CD14-positive monocyte (primary cell): Measurements from ENCODE around the gene CD28. TPM values are rescaled to one million over a fixed set of nuclear protein-coding genes. Genes with fewer than 3 reads are reported as not detected.

ENCODE experiments used
- DNase-seq, 3 donors: peaks; one replicate each; pipeline ENCODE4 v3.0.0-alpha.2; 2011 to 2022
- H2AFZ ChIP-seq: 2 replicates; pipeline ENCODE4 v1.6.0; 2012; ENCODE audit warnings: mild to moderate bottlenecking, low read depth, low read length, inconsistent platforms; ENCODE audit not compliant: insufficient read depth, poor library complexity, severe bottlenecking
- H3K27ac ChIP-seq, 2 donors: 1 replicate in 1 of 2; 2 replicates in 1 of 2; pipeline ENCODE4 v1.5.1; 2012 to 2013; ENCODE audit warnings: low read length in 2 of 2, control low read depth in 1 of 2, inconsistent platforms in 1 of 2, low read depth in 1 of 2, mild to moderate bottlenecking in 1 of 2
- H3K27me3 ChIP-seq, 2 donors: one replicate each; pipeline versions ENCODE4 v1.6.0 to v1.6.1; 2011 to 2013; ENCODE audit warnings: low read length in 2 of 2; ENCODE audit not compliant: control insufficient read depth in 2 of 2, insufficient read depth in 2 of 2
- H3K36me3 ChIP-seq, 2 donors: replicated peaks in 1 of 2; 1 replicate in 1 of 2; 2 replicates in 1 of 2; pipeline versions ENCODE4 v1.5.1 to v1.6.1; 2012 to 2013; ENCODE audit warnings: low read length in 2 of 2, control low read depth in 1 of 2, inconsistent platforms in 1 of 2, mild to moderate bottlenecking in 1 of 2; ENCODE audit not compliant: insufficient read depth in 2 of 2, control insufficient read depth in 1 of 2
- H3K4me1 ChIP-seq, 2 donors: 1 replicate in 1 of 2; 2 replicates in 1 of 2; pipeline versions ENCODE4 v1.5.1 to v1.6.1; 2012 to 2013; ENCODE audit warnings: low read length in 2 of 2, control low read depth in 1 of 2, inconsistent platforms in 1 of 2, mild to moderate bottlenecking in 1 of 2, moderate library complexity in 1 of 2; ENCODE audit not compliant: insufficient read depth in 2 of 2, control insufficient read depth in 1 of 2
- H3K4me2 ChIP-seq: replicated peaks from 2 replicates; pipeline ENCODE3; 2012; ENCODE audit warnings: low read length, moderate library complexity, mild to moderate bottlenecking; ENCODE audit not compliant: poor library complexity, severe bottlenecking; ENCODE audit errors: extremely low read depth
- H3K4me3 ChIP-seq, 3 experiments: fragments of 200-600 bp in 1 of 3; sonication (generic) in 1 of 3; replicated peaks in 1 of 3; 1 replicate in 2 of 3; 2 replicates in 1 of 3; pipeline ENCODE4 v1.5.1; 2011 to 2013; ENCODE audit warnings: low read length in 3 of 3, mild to moderate bottlenecking in 3 of 3, control low read depth in 2 of 3, low read depth in 2 of 3, inconsistent platforms in 1 of 3, moderate library complexity in 1 of 3
- H3K79me2 ChIP-seq: 2 replicates; pipeline ENCODE4 v1.6.0; 2012; ENCODE audit warnings: mild to moderate bottlenecking, control low read depth, inconsistent platforms, low read length, moderate library complexity; ENCODE audit not compliant: insufficient read depth
- H3K9ac ChIP-seq: 2 replicates; pipeline ENCODE4 v1.6.0; 2017; ENCODE audit warnings: low read length, mild to moderate bottlenecking; ENCODE audit not compliant: insufficient read depth, poor library complexity, severe bottlenecking
- H3K9me3 ChIP-seq, 2 donors: replicated peaks in 1 of 2; 1 replicate in 1 of 2; 2 replicates in 1 of 2; pipeline versions ENCODE4 v1.5.1 to v1.6.1; 2012 to 2013; ENCODE audit warnings: low read length in 2 of 2, control low read depth in 1 of 2; ENCODE audit not compliant: control insufficient read depth in 1 of 2, insufficient read depth in 1 of 2
- H4K20me1 ChIP-seq: 2 replicates; pipeline ENCODE4 v1.6.0; 2012; ENCODE audit warnings: mild to moderate bottlenecking, low read length, control low read depth, moderate library complexity; ENCODE audit not compliant: insufficient read depth
- H3K27ac Mint-ChIP-seq, 7 donors: one replicate each; pipeline ENCODE4 v1.8.0; 2020; ENCODE audit warnings: mild to moderate bottlenecking in 7 of 7, mixed read lengths in 7 of 7, moderate library complexity in 6 of 7, inconsistent platforms in 2 of 7
- H3K27me3 Mint-ChIP-seq, 3 donors: one replicate each; pipeline ENCODE4 v1.8.0; 2021 to 2022; ENCODE audit warnings: low read depth in 3 of 3, mild to moderate bottlenecking in 3 of 3, mixed read lengths in 3 of 3, moderate library complexity in 3 of 3, inconsistent platforms in 1 of 3
- H3K36me3 Mint-ChIP-seq, 2 donors: one replicate each; pipeline ENCODE4 v1.8.0; 2020; ENCODE audit warnings: mixed read lengths in 2 of 2, inconsistent platforms in 1 of 2, mild to moderate bottlenecking in 1 of 2
- H3K4me1 Mint-ChIP-seq: one replicate; pipeline ENCODE4 v1.8.0; 2020; ENCODE audit warnings: mild to moderate bottlenecking, mixed read lengths
- H3K4me3 Mint-ChIP-seq, 2 donors: one replicate each; pipeline ENCODE4 v1.8.0; 2020; ENCODE audit warnings: mild to moderate bottlenecking in 2 of 2, mixed read lengths in 2 of 2, moderate library complexity in 1 of 2
- H3K9me3 Mint-ChIP-seq, 7 donors: one replicate each; pipeline ENCODE4 v1.8.0; 2020 to 2022; ENCODE audit warnings: mixed read lengths in 7 of 7, mild to moderate bottlenecking in 6 of 7, moderate library complexity in 6 of 7, inconsistent platforms in 2 of 7
- CTCF ChIP-seq: fragments of 200-600 bp; IDR thresholded peaks from one replicate; pipeline ENCODE4 v1.8.0; 2022; ENCODE audit warnings: antibody characterized with exemption, mild to moderate bottlenecking
- WGBS: methylation state at CpG from one replicate; pipeline ENCODE4 v1.1.5; 2013; ENCODE audit warnings: missing lambda C conversion rate; ENCODE audit not compliant: insufficient coverage; 5-methylcytosine and 5-hydroxymethylcytosine counted together
- intact Hi-C, 2 donors: fragments of 100-400 bp; cut with micrococcal nuclease; formaldehyde crosslinking; loops; one replicate each; pipeline versions ENCODE4 v1.15.0 to v1.15.1; 2023
- polyA plus RNA-seq, 3 donors: library from polyadenylated mRNA; depleted of rRNA in 1 of 3; unstranded in 2 of 3; stranded (reverse) in 1 of 3; fragments of 300-500 nt in 2 of 3; fragments of >200 nt in 1 of 3; fragmentation: Illumina TruSeq in 2 of 3; gene quantifications; 1 replicate in 2 of 3; 2 replicates in 1 of 3; pipeline ENCODE4 v1.2.3, GENCODE V29; 2012 to 2021

The CD28 gene
- polyA plus RNA-seq, 3 donors: 0.09 to 0.21 TPM; not detected in 1

- intact Hi-C loops: no loop called here
- no peak overlapping the region for H2AFZ ChIP-seq
- DNase-seq: no peak
- H3K4me1 ChIP-seq: no peaks in the 10 kb centered on the region
- Mint-ChIP-seq H3K27ac (no peak overlapping the region), H3K9me3 (peaks cover 0 to 4% (median 1%) of the 10 kb centered on the region in 7 donors), H3K27me3 (peaks cover 0 to 1% (median 1%) of the 10 kb centered on the region in 3 donors), H3K36me3 (no peaks in the 10 kb centered on the region), H3K4me3 (no peak overlapping the region), H3K4me1 (peaks cover 1% of the 10 kb centered on the region)
- no peak overlapping the region for H3K4me2 ChIP-seq
- H3K27ac ChIP-seq: no peak overlapping the region
- H3K4me3 ChIP-seq: no peak overlapping the region
- H4K20me1 ChIP-seq: no peaks in the 10 kb centered on the region
- H3K36me3 ChIP-seq: no peaks in the 10 kb centered on the region
- no peak overlapping the region for H3K9ac ChIP-seq
- no peaks in the 10 kb centered on the region for H3K27me3 ChIP-seq
- no CpG with 5 or more reads among the region's 1 CpG for WGBS
- H3K9me3 ChIP-seq: no peaks in the 10 kb centered on the region
- no peak for TF ChIP-seq CTCF
- H3K79me2 ChIP-seq: no peaks in the 10 kb centered on the region
These were observed 35.1 kb downstream of the CD28 start for GRCh38 chr2:203741566-203741965.

GRCh38 chr2:203743441-203743981 is 37.1 kb downstream of the CD28 start:
- H3K27ac Mint-ChIP-seq: no peak overlapping the region
- H3K4me1 ChIP-seq: no peaks in the 10 kb centered on the region

More at GRCh38 chr2:203743441-203743981, 37.1 kb downstream of the CD28 start:
- 94% methylated on average over 2 of the region's 2 CpGs for WGBS
- Mint-ChIP-seq H3K36me3 (no peaks in the 10 kb centered on the region), H3K9me3 (peaks cover 0 to 4% (median 1%) of the 10 kb centered on the region in 7 donors), H3K27me3 (peaks cover 0 to 1% (median 1%) of the 10 kb centered on the region in 3 donors), H3K4me3 (no peak overlapping the region), H3K4me1 (peaks cover 1% of the 10 kb centered on the region)
- no peaks in the 10 kb centered on the region for H3K36me3 ChIP-seq
- TF ChIP-seq CTCF: no peak
- intact Hi-C loops: no loop called here
- H2AFZ ChIP-seq: no peak overlapping the region
- DNase-seq: no peak
- H3K9ac ChIP-seq: no peak overlapping the region
- H4K20me1 ChIP-seq: no peaks in the 10 kb centered on the region
- H3K79me2 ChIP-seq: no peaks in the 10 kb centered on the region
- H3K4me2 ChIP-seq: no peak overlapping the region
- H3K27ac ChIP-seq: no peak overlapping the region
- no peaks in the 10 kb centered on the region for H3K27me3 ChIP-seq
- H3K4me3 ChIP-seq: no peak overlapping the region
- H3K9me3 ChIP-seq: no peaks in the 10 kb centered on the region
